GM12878 (cell line): ENCODE measurements around the gene ENOX2. TPM values are rescaled to one million over a fixed set of nuclear protein-coding genes. Genes with fewer than 3 reads are reported as not detected.

Source experiments
- ATAC-seq: fragments of 200-7000 bp; cut with Tn5 transposase; 3 replicates; pipeline ENCODE4 v1.9.1; 2020; ENCODE audit warnings: mild to moderate bottlenecking, moderate library complexity
- BruUV-seq: library from RNA; stranded (reverse); fragments of 400-500 nt; replicated peaks from 2 replicates; lab custom pipeline; 2021; lab: Mats Ljungman, UMichigan
- CTCF ChIA-PET: fragments of 300-600 bp; sonication (Branson Sonifier 250); formaldehyde crosslinking; extraction: SDS; loops from one replicate; lab custom pipeline; 2021; ENCODE audit warnings: inconsistent platforms; lab: Yijun Ruan, JAX
- POLR2A ChIA-PET: fragments of 350-600 bp; formaldehyde crosslinking; extraction: SDS; loops from one replicate; lab custom pipeline; 2021; ENCODE audit warnings: inconsistent platforms; lab: Charles Lee
- RAD21 ChIA-PET: fragments of 300-600 bp; sonication (Branson Sonifier 250); formaldehyde crosslinking; loops from one replicate; lab custom pipeline; 2023; ENCODE audit warnings: antibody characterized with exemption; ENCODE audit not compliant: unreplicated experiment; lab: Charles Lee
- SMC1A ChIA-PET: fragments of 300-600 bp; sonication (Branson Sonifier 250); formaldehyde crosslinking; loops from one replicate; lab custom pipeline; 2023; ENCODE audit not compliant: unreplicated experiment, uncharacterized antibody; lab: Charles Lee
- DNase-seq: peaks from one replicate; pipeline ENCODE4 v3.0.0-alpha.2; 2011; ENCODE audit warnings: low read depth, low spot score
- FAIRE-seq: peaks from 3 replicates; lab custom pipeline; 2011; peaks lifted over from hg19 to GRCh38; lab: Jason Lieb, UNC
- H2AFZ ChIP-seq: 2 replicates; pipeline ENCODE4 v1.6.0; 2011; ENCODE audit warnings: low read depth, low read length, control low read depth; ENCODE audit not compliant: control insufficient read depth
- H3K27ac ChIP-seq: 2 replicates; pipeline ENCODE4 v1.5.1; 2011; ENCODE audit warnings: control low read depth; ENCODE audit not compliant: control insufficient read depth, insufficient read depth
- H3K27me3 ChIP-seq, 2 experiments: replicated peaks in 1 of 2; 2 replicates each; pipeline versions ENCODE4 v1.6.0 to v1.6.1; 2011; ENCODE audit warnings: low read length in 1 of 2; ENCODE audit not compliant: control insufficient read depth in 2 of 2, insufficient read depth in 2 of 2
- H3K36me3 ChIP-seq, 2 experiments: 2 replicates each; pipeline ENCODE4 v1.5.1; 2011; ENCODE audit warnings: low read length in 1 of 2; ENCODE audit not compliant: control insufficient read depth in 2 of 2, insufficient read depth in 2 of 2
- H3K4me1 ChIP-seq: 2 replicates; pipeline ENCODE4 v1.6.1; 2011; ENCODE audit warnings: mild to moderate bottlenecking, low read length, moderate library complexity, mixed read lengths; ENCODE audit not compliant: control insufficient read depth, insufficient read depth
- H3K4me2 ChIP-seq: 2 replicates; pipeline ENCODE4 v1.6.0; 2011; ENCODE audit warnings: control low read depth; ENCODE audit not compliant: control insufficient read depth, insufficient read depth
- H3K4me3 ChIP-seq: fragments of 200-600 bp; sonication (generic); 2 replicates; pipeline ENCODE4 v1.5.1; 2016
- H3K79me2 ChIP-seq: 2 replicates; pipeline ENCODE4 v1.6.0; 2011; ENCODE audit warnings: low read length; ENCODE audit not compliant: control insufficient read depth, insufficient read depth
- H3K9ac ChIP-seq: 2 replicates; pipeline ENCODE4 v1.8.0; 2011; ENCODE audit warnings: low read length, control low read depth, mixed read lengths; ENCODE audit not compliant: control insufficient read depth, insufficient read depth
- H3K9me3 ChIP-seq: replicated peaks from 3 replicates; pipeline ENCODE4 v1.5.1; 2011; ENCODE audit warnings: mild to moderate bottlenecking, low read length; ENCODE audit not compliant: control insufficient read depth, insufficient read depth
- H4K20me1 ChIP-seq: 2 replicates; pipeline ENCODE4 v1.6.0; 2011; ENCODE audit not compliant: control insufficient read depth, insufficient read depth
- ASH2L ChIP-seq: fragments of 300-600, 200-600 bp; sonication (generic); IDR thresholded peaks from 2 replicates; pipeline ENCODE4 v1.6.1; 2017; ENCODE audit warnings: low read depth, mild to moderate bottlenecking, borderline replicate concordance
- BCL11A ChIP-seq: IDR thresholded peaks from 2 replicates; pipeline ENCODE4 v1.6.1; 2011; ENCODE audit warnings: low read depth, low read length
- ETV6 ChIP-seq, 2 experiments: fragments of 450-650 bp in 1 of 2; IDR thresholded peaks in 1 of 2; conservative IDR thresholded peaks in 1 of 2; 2 replicates each; pipeline ENCODE4 v1.6.1; 2014; ENCODE audit warnings: antibody characterized with exemption in 1 of 2, borderline replicate concordance in 1 of 2, low read depth in 1 of 2, mild to moderate bottlenecking in 1 of 2, moderate library complexity in 1 of 2
- MEF2A ChIP-seq: IDR thresholded peaks from 2 replicates; pipeline ENCODE4 v1.6.1; 2011; ENCODE audit warnings: low read depth, mild to moderate bottlenecking, low read length, moderate library complexity; ENCODE audit not compliant: insufficient read depth
- MTA2 ChIP-seq: fragments of 450-650 bp; IDR thresholded peaks from 2 replicates; pipeline ENCODE4 v1.6.1; 2016; ENCODE audit warnings: low read depth, mild to moderate bottlenecking, moderate library complexity
- NR2C2 ChIP-seq: IDR thresholded peaks from 2 replicates; pipeline ENCODE4 v1.6.1; 2011; ENCODE audit warnings: borderline replicate concordance, low read depth; ENCODE audit not compliant: control insufficient read depth, insufficient read length
- NR2F1 ChIP-seq: fragments of 450-650 bp; conservative IDR thresholded peaks from 2 replicates; pipeline ENCODE4 v1.6.1; 2017; ENCODE audit warnings: mild to moderate bottlenecking
- NRF1 ChIP-seq: conservative IDR thresholded peaks from 2 replicates; pipeline ENCODE4 v1.6.1; 2011; ENCODE audit warnings: mild to moderate bottlenecking, low read depth, low read length, improper control_type of control experiment
- PML ChIP-seq: IDR thresholded peaks from 2 replicates; pipeline ENCODE4 v1.6.1; 2012; ENCODE audit warnings: low read length, inconsistent platforms
- TARDBP ChIP-seq: IDR thresholded peaks from 2 replicates; pipeline ENCODE4 v1.6.1; 2016; ENCODE audit warnings: borderline replicate concordance
- ZNF217 ChIP-seq: fragments of 450-650 bp; IDR thresholded peaks from 2 replicates; pipeline ENCODE4 v1.6.1; 2017; ENCODE audit warnings: antibody characterized with exemption, mild to moderate bottlenecking
- WGBS: methylation state at CpG from one replicate; pipeline ENCODE4 v1.1.6; 2016; ENCODE audit warnings: low lambda C conversion rate; ENCODE audit not compliant: insufficient replicate concordance, insufficient coverage; ENCODE audit errors: missing lambda C conversion rate; 5-methylcytosine and 5-hydroxymethylcytosine counted together
- in situ Hi-C: fragments of 300-500 bp; cut with MboI; formaldehyde crosslinking; loops from 9 replicates; pipeline ENCODE4 v1.14.3; 2018; ENCODE audit warnings: mixed read lengths
- intact Hi-C: fragments of 100-400 bp; cut with micrococcal nuclease; formaldehyde crosslinking; loops from one replicate; pipeline ENCODE4 v1.14.2; 2022; ENCODE audit not compliant: unreplicated experiment
- polyA plus RNA-seq, 11 experiments: library from polyadenylated mRNA; depleted of rRNA in 4 of 11; unstranded in 6 of 11; stranded (reverse) in 5 of 11; fragments of >200 nt; fragmentation: Nextera tagmentation in 4 of 11; fragmentation: Illumina TruSeq in 1 of 11; extraction: Ambion mirVana in 4 of 11; extraction: Trizol in 1 of 11; gene quantifications; 1 replicate in 1 of 11; 2 replicates in 10 of 11; pipeline versions ENCODE4 v1.2.1 to v1.2.3, GENCODE V29; 2011 to 2016; ENCODE audit warnings: inconsistent platforms in 2 of 11, missing spikeins in 2 of 11, low read depth in 1 of 11
- total RNA-seq, 4 experiments: library from RNA; depleted of rRNA in 3 of 4; stranded (reverse); fragments of >200 nt in 3 of 4; fragmentation: Illumina TruSeq in 1 of 4; extraction: Trizol in 1 of 4; gene quantifications; 2 replicates each; pipeline versions ENCODE4 v1.2.1 to v1.2.3, GENCODE V29; 2013 to 2021
- TF ChIP-seq, protein P1 (sequence below): IDR thresholded peaks from 2 replicates; pipeline ENCODE4 v1.6.1; 2012; ENCODE audit warnings: low read depth, low read length, improper control_type of control experiment
- TF ChIP-seq, protein P2 (sequence below): fragments of 450-650 bp; IDR thresholded peaks from 2 replicates; pipeline ENCODE4 v1.6.1; 2017; ENCODE audit warnings: low read depth, mild to moderate bottlenecking, moderate library complexity
- TF ChIP-seq, protein P3 (sequence below): fragments of 450-650 bp; IDR thresholded peaks from 2 replicates; pipeline ENCODE4 v1.6.1; 2016; ENCODE audit warnings: mild to moderate bottlenecking
- TF ChIP-seq, protein P4 (sequence below): fragments of 450-650 bp; formaldehyde crosslinking; IDR thresholded peaks from 2 replicates; pipeline ENCODE4 v1.4.0; 2022; ENCODE audit warnings: mild to moderate bottlenecking, moderate library complexity

The ENOX2 gene
- total and polyA plus RNA-seq, 10 of the 15 experiments (the other 5 are each of a cell fraction or from before 2014, with no cell fraction given), result 3.2 to 13.0 (median 7.7) TPM

DNA sequence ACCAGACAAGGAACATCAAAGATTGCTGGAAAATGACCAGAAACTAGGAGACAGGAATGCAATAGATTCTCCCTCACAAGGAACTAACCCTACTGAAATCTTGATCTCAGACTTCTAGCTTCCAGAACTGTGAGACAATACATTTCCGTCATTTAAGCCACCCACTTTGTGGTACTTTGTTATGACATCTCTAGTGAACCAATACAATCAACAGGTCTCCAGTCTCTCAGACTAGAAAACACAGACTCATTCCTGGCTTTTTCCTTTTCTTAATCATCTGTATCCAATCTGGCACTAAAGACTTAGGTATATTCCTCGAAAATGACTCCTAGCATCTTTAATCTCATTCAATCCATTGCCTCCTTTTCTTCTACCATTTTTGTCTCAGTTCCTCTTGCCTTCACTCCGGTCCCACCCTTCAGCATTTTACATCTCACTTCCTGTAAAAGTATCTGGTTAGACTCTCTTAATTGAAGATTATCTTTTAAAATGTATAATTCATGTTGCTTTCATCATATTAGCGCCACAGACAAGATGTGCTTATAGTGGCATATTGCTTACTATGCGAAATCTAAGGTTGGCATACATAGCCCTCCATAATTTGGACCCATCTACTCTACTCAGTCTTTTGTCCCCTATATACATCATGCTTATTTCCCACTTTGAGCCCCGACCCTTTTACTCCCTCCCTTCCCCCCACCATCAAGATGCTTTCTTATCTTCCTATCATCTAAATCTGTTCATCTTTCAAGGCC, 250.0 kb downstream of the ENOX2 start:
- no peak for DNase-seq
- ATAC-seq, result no peak
- Histone ChIP-seq H3K4me1 (no peaks in the 10 kb centered on the region), H4K20me1 (no peaks in the 10 kb centered on the region), H3K9ac (no peak overlapping the region), H3K27ac (no peak overlapping the region), H3K79me2 (no peaks in the 10 kb centered on the region), H3K27me3 (no peaks in the 10 kb centered on the region), H3K36me3 (no peaks in the 10 kb centered on the region), H3K4me2 (no peak overlapping the region), H3K4me3 (no peak overlapping the region), H3K9me3 (no peaks in the 10 kb centered on the region), H2AFZ (no peak overlapping the region)
- CTCF ChIA-PET, result no interaction called here
- POLR2A ChIA-PET, result no interaction called here
- intact Hi-C loops (no loop called here), in situ Hi-C loops (no loop called here)
- no TSS peak for BruUV-seq
- WGBS, result 48% methylated on average over 6 of the region's 6 CpGs
- FAIRE-seq, result no peak
- RAD21 ChIA-PET, result no interaction called here
- SMC1A ChIA-PET, result no interaction called here
- TF ChIP-seq PML, result no peak
- TF ChIP-seq, protein P1, sequence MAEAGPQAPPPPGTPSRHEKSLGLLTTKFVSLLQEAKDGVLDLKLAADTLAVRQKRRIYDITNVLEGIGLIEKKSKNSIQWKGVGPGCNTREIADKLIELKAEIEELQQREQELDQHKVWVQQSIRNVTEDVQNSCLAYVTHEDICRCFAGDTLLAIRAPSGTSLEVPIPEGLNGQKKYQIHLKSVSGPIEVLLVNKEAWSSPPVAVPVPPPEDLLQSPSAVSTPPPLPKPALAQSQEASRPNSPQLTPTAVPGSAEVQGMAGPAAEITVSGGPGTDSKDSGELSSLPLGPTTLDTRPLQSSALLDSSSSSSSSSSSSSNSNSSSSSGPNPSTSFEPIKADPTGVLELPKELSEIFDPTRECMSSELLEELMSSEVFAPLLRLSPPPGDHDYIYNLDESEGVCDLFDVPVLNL, result no peak
- no peak for TF ChIP-seq NR2F1
- no peak for TF ChIP-seq NRF1
- TF ChIP-seq MTA2, result no peak
- TF ChIP-seq BCL11A, result no peak
- TF ChIP-seq, protein P2, sequence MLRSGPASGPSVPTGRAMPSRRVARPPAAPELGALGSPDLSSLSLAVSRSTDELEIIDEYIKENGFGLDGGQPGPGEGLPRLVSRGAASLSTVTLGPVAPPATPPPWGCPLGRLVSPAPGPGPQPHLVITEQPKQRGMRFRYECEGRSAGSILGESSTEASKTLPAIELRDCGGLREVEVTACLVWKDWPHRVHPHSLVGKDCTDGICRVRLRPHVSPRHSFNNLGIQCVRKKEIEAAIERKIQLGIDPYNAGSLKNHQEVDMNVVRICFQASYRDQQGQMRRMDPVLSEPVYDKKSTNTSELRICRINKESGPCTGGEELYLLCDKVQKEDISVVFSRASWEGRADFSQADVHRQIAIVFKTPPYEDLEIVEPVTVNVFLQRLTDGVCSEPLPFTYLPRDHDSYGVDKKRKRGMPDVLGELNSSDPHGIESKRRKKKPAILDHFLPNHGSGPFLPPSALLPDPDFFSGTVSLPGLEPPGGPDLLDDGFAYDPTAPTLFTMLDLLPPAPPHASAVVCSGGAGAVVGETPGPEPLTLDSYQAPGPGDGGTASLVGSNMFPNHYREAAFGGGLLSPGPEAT, result no peak
- TF ChIP-seq, protein P3, sequence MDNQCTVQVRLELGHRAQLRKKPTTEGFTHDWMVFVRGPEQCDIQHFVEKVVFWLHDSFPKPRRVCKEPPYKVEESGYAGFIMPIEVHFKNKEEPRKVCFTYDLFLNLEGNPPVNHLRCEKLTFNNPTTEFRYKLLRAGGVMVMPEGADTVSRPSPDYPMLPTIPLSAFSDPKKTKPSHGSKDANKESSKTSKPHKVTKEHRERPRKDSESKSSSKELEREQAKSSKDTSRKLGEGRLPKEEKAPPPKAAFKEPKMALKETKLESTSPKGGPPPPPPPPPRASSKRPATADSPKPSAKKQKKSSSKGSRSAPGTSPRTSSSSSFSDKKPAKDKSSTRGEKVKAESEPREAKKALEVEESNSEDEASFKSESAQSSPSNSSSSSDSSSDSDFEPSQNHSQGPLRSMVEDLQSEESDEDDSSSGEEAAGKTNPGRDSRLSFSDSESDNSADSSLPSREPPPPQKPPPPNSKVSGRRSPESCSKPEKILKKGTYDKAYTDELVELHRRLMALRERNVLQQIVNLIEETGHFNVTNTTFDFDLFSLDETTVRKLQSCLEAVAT, result no peak
- TF ChIP-seq ZNF217, result no peak
- no peak for TF ChIP-seq NR2C2
- no peak for TF ChIP-seq ASH2L
- no peak for TF ChIP-seq TARDBP
- TF ChIP-seq MEF2A, result no peak
- TF ChIP-seq, protein P4, sequence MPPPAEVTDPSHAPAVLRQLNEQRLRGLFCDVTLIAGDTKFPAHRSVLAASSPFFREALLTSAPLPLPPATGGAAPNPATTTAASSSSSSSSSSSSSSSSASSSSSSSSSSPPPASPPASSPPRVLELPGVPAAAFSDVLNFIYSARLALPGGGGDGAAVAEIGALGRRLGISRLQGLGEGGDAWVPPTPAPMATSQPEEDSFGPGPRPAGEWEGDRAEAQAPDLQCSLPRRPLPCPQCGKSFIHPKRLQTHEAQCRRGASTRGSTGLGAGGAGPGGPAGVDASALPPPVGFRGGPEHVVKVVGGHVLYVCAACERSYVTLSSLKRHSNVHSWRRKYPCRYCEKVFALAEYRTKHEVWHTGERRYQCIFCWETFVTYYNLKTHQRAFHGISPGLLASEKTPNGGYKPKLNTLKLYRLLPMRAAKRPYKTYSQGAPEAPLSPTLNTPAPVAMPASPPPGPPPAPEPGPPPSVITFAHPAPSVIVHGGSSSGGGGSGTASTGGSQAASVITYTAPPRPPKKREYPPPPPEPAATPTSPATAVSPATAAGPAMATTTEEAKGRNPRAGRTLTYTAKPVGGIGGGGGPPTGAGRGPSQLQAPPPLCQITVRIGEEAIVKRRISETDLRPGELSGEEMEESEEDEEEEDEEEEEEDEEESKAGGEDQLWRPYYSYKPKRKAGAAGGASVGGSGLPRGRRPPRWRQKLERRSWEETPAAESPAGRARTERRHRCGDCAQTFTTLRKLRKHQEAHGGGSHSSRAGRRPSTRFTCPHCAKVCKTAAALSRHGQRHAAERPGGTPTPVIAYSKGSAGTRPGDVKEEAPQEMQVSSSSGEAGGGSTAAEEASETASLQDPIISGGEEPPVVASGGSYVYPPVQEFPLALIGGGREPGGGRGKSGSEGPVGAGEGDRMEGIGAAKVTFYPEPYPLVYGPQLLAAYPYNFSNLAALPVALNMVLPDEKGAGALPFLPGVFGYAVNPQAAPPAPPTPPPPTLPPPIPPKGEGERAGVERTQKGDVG (CRISPR knock-in tag), result no peak
- no peak for TF ChIP-seq ETV6 (conservative IDR thresholded peaks at IDR 0.05 in 1 of 2, IDR thresholded peaks at IDR 0.05 in 1 of 2; ENCODE audit: borderline replicate concordance in 1 of 2, low read depth in 1 of 2)
- TF ChIP-seq, all 136 proteins: peak for 0
